ENCODE measurements around the gene RND2.

RND2 gene

GRCh38 chr17:43025290-43025657, 243 bp downstream of the RND2 start:
- DNase-seq (ENCODE audit: extremely low read depth, insufficient read length) = no peak
- H3K4me3 ChIP-seq (replicated peaks; ENCODE audit: low read depth, low read length) = no peak overlapping the region
- TF ChIP-seq CTCF (IDR thresholded peaks at IDR 0.05; ENCODE audit: insufficient read depth, low read length, poor library complexity, severe bottlenecking) = no peak
- H3K36me3 ChIP-seq (ENCODE audit: control insufficient read depth, insufficient read depth, low read length) = no peaks in the 10 kb centered on the region
- H3K27me3 ChIP-seq (replicated peaks; ENCODE audit: control insufficient read depth, insufficient read depth, low read length) = peaks cover 1% of the 10 kb centered on the region; the same call in 1 of the 2 replicates

GRCh38 chr17:43025766-43026537, 921 bp downstream of the RND2 start:
- Histone ChIP-seq H3K36me3 (ENCODE audit: control insufficient read depth, insufficient read depth, low read length) (no peaks in the 10 kb centered on the region), H3K4me3 (replicated peaks; ENCODE audit: low read depth, low read length) (no peak overlapping the region), H3K27me3 (replicated peaks; ENCODE audit: control insufficient read depth, insufficient read depth, low read length) (peaks cover 1% of the 10 kb centered on the region; the same call in 1 of the 2 replicates)
- no peak for DNase-seq (ENCODE audit: extremely low read depth, insufficient read length)
- TF ChIP-seq CTCF (IDR thresholded peaks at IDR 0.05; ENCODE audit: insufficient read depth, low read length, poor library complexity, severe bottlenecking) = no peak

- TF ChIP-seq CTCF (IDR thresholded peaks at IDR 0.05; ENCODE audit: insufficient read depth, low read length, poor library complexity, severe bottlenecking) = no peak
- no peaks in the 10 kb centered on the region for H3K36me3 ChIP-seq (ENCODE audit: control insufficient read depth, insufficient read depth, low read length)
- no peak for DNase-seq (ENCODE audit: extremely low read depth, insufficient read length)
- peaks cover 1% of the 10 kb centered on the region; the same call in 1 of the 2 replicates for H3K27me3 ChIP-seq (replicated peaks; ENCODE audit: control insufficient read depth, insufficient read depth, low read length)
- H3K4me3 ChIP-seq (replicated peaks; ENCODE audit: low read depth, low read length) = no peak overlapping the region
These were observed 1.6 kb downstream of the RND2 start for GRCh38 chr17:43026595-43026994.

- no peak for DNase-seq (ENCODE audit: extremely low read depth, insufficient read length)
- Histone ChIP-seq H3K36me3 (ENCODE audit: control insufficient read depth, insufficient read depth, low read length) (no peaks in the 10 kb centered on the region), H3K4me3 (replicated peaks; ENCODE audit: low read depth, low read length) (no peak overlapping the region), H3K27me3 (replicated peaks; ENCODE audit: control insufficient read depth, insufficient read depth, low read length) (peaks cover 1% of the 10 kb centered on the region; the same call in 1 of the 2 replicates)
- no peak for TF ChIP-seq CTCF (IDR thresholded peaks at IDR 0.05; ENCODE audit: insufficient read depth, low read length, poor library complexity, severe bottlenecking)
These were observed 2.3 kb downstream of the RND2 start for GRCh38 chr17:43027091-43028032.

- no peak overlapping the region for H3K4me3 ChIP-seq (replicated peaks; ENCODE audit: low read depth, low read length)
- no peak for TF ChIP-seq CTCF (IDR thresholded peaks at IDR 0.05; ENCODE audit: insufficient read depth, low read length, poor library complexity, severe bottlenecking)
- no peak for DNase-seq (ENCODE audit: extremely low read depth, insufficient read length)
These were observed 3.3 kb downstream of the RND2 start for GRCh38 chr17:43028221-43028861.

More at GRCh38 chr17:43028221-43028861, 3.3 kb downstream of the RND2 start:
- Histone ChIP-seq H3K27me3 (replicated peaks; ENCODE audit: control insufficient read depth, insufficient read depth, low read length) (peaks cover 1% of the 10 kb centered on the region; the same call in 1 of the 2 replicates), H3K36me3 (ENCODE audit: control insufficient read depth, insufficient read depth, low read length) (no peaks in the 10 kb centered on the region)
